ENCODE measurements around the gene NFYC. TPM values are rescaled to one million over a fixed set of nuclear protein-coding genes. Genes with fewer than 3 reads are reported as not detected.

The NFYC gene
- total and polyA plus RNA-seq, 2 of the 8 experiments (the other 6 are each of a cell fraction or from before 2014, with no cell fraction given) = 54.1 to 124 TPM

DNA sequence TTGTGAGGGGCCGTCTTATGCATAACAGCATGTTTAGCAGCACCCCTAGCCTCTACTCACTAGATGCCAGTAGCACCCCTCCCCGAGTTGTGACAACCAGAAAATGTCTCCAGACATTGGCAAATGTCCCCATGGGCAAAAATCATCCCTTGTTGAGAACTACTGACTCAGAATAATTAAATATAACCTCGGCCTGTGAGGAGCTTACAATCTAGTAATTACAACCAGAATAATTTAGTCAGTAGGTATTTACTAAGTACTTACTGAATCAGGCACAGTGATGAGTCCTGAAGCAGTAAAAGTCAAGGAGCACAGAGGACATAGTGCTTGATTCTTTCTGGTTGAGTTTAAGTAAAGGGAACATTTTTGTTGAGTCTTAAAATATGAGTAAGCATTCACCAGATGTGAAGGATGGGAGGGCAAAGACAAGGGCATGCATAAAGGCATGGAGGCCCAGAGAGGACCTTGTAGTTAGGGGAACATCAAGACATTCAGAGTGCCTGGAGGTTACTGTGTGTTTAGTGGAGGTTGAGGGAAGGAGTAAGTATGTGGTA, 48.0 kb downstream of the NFYC start (continued):
- TF ChIP-seq HDAC2 (IDR thresholded peaks at IDR 0.05; ENCODE audit: borderline replicate concordance in 1 of 2, low read depth in 2 of 2, low read length in 2 of 2) = no peak
- no peak for TF ChIP-seq NRF1 (IDR thresholded peaks at IDR 0.05; ENCODE audit: low read depth, low read length)
